MM.1S (cell line): Measurements from ENCODE around the gene DENND2A.
"Not testable (repeated sequence)": the region's sequence is repeated elsewhere in the genome, so short reads cannot be mapped to it uniquely, and the experiment has no call there.

Source experiments
- DNase-seq: peaks from one replicate; pipeline ENCODE4 v3.0.0-alpha.2; 2015
- H2AFZ ChIP-seq: fragments of 300-600 bp; sonication (generic); 2 replicates; pipeline ENCODE4 v1.6.0; 2016; ENCODE audit warnings: antibody characterized with exemption, low read length
- H3F3A ChIP-seq: fragments of 300-600 bp; sonication (generic); 2 replicates; pipeline ENCODE4 v1.6.1; 2016; ENCODE audit warnings: mild to moderate bottlenecking, antibody characterized with exemption, low read length, moderate library complexity, mixed read lengths; ENCODE audit not compliant: insufficient read depth
- H3K27ac ChIP-seq: fragments of 300-600 bp; sonication (generic); 2 replicates; pipeline ENCODE4 v1.5.1; 2016; ENCODE audit warnings: mild to moderate bottlenecking, low read length
- H3K27me3 ChIP-seq: fragments of 300-600 bp; sonication (generic); replicated peaks from 2 replicates; pipeline ENCODE4 v1.6.0; 2016; ENCODE audit warnings: low read length; ENCODE audit not compliant: insufficient read depth
- H3K36me3 ChIP-seq: fragments of 300-600 bp; sonication (generic); replicated peaks from 2 replicates; pipeline ENCODE4 v1.6.1; 2016; ENCODE audit warnings: mild to moderate bottlenecking, low read length, mixed read lengths; ENCODE audit not compliant: insufficient read depth
- H3K4me1 ChIP-seq: fragments of 300-600 bp; sonication (generic); 2 replicates; pipeline ENCODE4 v1.6.1; 2016; ENCODE audit warnings: low read length, mixed read lengths
- H3K4me2 ChIP-seq: fragments of 300-600 bp; sonication (generic); 2 replicates; pipeline ENCODE4 v1.6.0; 2016; ENCODE audit warnings: low read depth, low read length
- H3K4me3 ChIP-seq: fragments of 300-600 bp; sonication (generic); 2 replicates; pipeline ENCODE4 v1.5.1; 2016; ENCODE audit warnings: low read length, mixed read lengths
- H3K79me2 ChIP-seq: fragments of 300-600 bp; sonication (generic); 2 replicates; pipeline ENCODE4 v1.6.1; 2016; ENCODE audit warnings: mixed run types, low read length, mixed read lengths
- H3K9ac ChIP-seq: fragments of 300-600 bp; sonication (generic); 2 replicates; pipeline ENCODE4 v1.6.1; 2016; ENCODE audit warnings: low read length, mixed read lengths
- H3K9me2 ChIP-seq: fragments of 300-600 bp; sonication (generic); replicated peaks from 2 replicates; pipeline ENCODE4 v1.6.1; 2016; ENCODE audit warnings: mild to moderate bottlenecking, low read length, mixed read lengths; ENCODE audit not compliant: insufficient read depth
- H3K9me3 ChIP-seq: fragments of 300-600 bp; sonication (generic); replicated peaks from 2 replicates; pipeline ENCODE4 v1.6.1; 2016; ENCODE audit warnings: mild to moderate bottlenecking, low read length, mixed read lengths; ENCODE audit not compliant: insufficient read depth
- H4K20me1 ChIP-seq: fragments of 300-600 bp; sonication (generic); 2 replicates; pipeline ENCODE4 v1.6.1; 2016; ENCODE audit warnings: mild to moderate bottlenecking, low read length, moderate library complexity, mixed read lengths; ENCODE audit not compliant: insufficient read depth
- EZH2 ChIP-seq: fragments of 300-600 bp; sonication (generic); optimal IDR thresholded peaks from 2 replicates; pipeline ENCODE3; 2017; ENCODE audit warnings: low read depth, mild to moderate bottlenecking, antibody characterized with exemption, low read length, mixed read lengths
- EZH2phosphoT487 ChIP-seq: fragments of 300-600 bp; sonication (generic); IDR thresholded peaks from 2 replicates; pipeline ENCODE4 v1.6.1; 2018; ENCODE audit warnings: antibody characterized with exemption, low read length
- TF ChIP-seq, protein P1 (sequence below): fragments of 300-600 bp; sonication (generic); IDR thresholded peaks from 2 replicates; pipeline ENCODE4 v1.5.1; 2016; ENCODE audit warnings: antibody characterized with exemption, low read length, mixed read lengths

Gene DENND2A

DNA sequence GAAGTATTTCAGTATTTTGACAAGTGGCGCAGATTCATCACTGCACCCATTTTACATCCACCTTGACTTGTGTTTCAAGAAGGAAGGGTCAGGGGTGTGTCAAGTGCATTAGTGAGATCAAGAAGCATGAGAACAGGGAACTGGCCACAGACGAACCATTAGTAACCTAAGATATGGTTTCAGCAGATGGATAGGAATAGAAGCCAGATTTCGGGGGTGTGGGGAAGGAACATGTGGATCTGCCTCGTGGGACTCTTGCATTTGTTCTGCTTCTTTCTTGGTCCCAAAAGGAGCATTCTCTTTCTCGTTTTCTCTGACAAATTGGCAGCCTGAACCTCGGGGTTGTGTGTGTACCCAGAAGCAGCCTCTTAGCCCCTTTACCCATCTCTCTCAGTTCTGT lies 9.6 kb downstream of the DENND2A start:
- Histone ChIP-seq H3F3A (no peaks in the 10 kb centered on the region), H3K9me2 (no peaks in the 10 kb centered on the region), H3K4me2 (no peak overlapping the region), H3K4me1 (no peaks in the 10 kb centered on the region), H3K36me3 (no peaks in the 10 kb centered on the region), H3K27ac (no peak overlapping the region), H3K9ac (no peak overlapping the region), H3K9me3 (no peaks in the 10 kb centered on the region), H3K79me2 (no peaks in the 10 kb centered on the region), H3K4me3 (no peak overlapping the region), H4K20me1 (no peaks in the 10 kb centered on the region), H3K27me3 (peaks cover 9% of the 10 kb centered on the region; the same call in 1 of the 2 replicates), H2AFZ (no peak overlapping the region)
- DNase-seq: no peak
- no peak for TF ChIP-seq EZH2
- TF ChIP-seq, protein P1, sequence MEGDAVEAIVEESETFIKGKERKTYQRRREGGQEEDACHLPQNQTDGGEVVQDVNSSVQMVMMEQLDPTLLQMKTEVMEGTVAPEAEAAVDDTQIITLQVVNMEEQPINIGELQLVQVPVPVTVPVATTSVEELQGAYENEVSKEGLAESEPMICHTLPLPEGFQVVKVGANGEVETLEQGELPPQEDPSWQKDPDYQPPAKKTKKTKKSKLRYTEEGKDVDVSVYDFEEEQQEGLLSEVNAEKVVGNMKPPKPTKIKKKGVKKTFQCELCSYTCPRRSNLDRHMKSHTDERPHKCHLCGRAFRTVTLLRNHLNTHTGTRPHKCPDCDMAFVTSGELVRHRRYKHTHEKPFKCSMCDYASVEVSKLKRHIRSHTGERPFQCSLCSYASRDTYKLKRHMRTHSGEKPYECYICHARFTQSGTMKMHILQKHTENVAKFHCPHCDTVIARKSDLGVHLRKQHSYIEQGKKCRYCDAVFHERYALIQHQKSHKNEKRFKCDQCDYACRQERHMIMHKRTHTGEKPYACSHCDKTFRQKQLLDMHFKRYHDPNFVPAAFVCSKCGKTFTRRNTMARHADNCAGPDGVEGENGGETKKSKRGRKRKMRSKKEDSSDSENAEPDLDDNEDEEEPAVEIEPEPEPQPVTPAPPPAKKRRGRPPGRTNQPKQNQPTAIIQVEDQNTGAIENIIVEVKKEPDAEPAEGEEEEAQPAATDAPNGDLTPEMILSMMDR: no peak
- no peak for TF ChIP-seq EZH2phosphoT487

DNA sequence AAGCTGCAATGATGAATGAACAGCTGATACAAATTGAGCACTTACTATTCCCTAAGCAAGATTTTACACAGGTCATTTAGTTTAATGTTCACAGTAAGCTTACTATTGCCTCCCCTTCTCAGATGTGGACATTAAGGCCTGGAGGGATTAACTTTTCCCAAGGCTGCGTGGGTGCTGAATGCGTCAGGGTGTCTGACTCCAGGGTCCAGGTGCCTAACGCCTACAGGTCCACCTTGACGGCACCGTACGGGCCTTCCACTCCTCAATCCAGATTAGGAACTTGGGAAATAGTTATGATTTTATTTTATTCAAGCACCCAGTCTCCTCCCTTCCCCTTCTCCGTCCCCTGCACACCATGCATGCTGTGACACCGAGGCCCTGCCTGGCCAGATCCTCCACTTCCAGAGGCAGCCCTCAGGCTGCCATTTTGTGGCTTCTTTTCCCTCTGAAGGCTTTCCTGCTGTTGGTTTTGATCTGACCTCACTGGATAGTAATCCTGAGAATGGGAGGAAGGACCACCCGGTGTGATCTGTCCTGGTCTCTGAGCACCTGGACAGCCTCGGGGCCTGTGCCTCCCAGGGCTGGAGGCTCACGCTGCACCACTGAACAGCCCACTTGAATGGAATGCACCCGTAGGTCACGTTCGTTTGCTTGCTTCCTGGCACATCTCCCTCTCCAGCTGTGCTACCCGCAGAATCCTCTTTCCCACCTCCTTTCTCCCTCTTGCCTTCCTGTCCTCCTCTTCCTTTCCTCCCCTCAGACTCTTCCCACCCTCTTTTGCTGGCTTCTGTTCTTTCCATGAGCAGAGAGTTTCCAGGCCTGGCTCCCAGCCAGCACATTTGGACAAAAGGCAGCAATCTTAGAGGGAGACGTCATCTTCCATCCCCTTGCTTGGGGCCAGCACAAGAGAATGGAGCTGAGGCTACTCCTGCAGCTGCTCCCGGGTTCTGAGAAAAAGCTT lies 14.4 kb downstream of the DENND2A start:
- Histone ChIP-seq H3K4me3 (no peak overlapping the region), H3K4me2 (no peak overlapping the region), H3K79me2 (no peaks in the 10 kb centered on the region), H3K36me3 (no peaks in the 10 kb centered on the region), H2AFZ (no peak overlapping the region), H3K9ac (no peak overlapping the region), H3K4me1 (0 out of 2 replicates have a peak, but pooled peaks cover 5% of the 10 kb centered on the region), H3K27ac (no peak overlapping the region), H3K9me2 (no peaks in the 10 kb centered on the region), H4K20me1 (no peaks in the 10 kb centered on the region), H3F3A (no peaks in the 10 kb centered on the region), H3K27me3 (peaks cover 6% of the 10 kb centered on the region; the same call in 1 of the 2 replicates), H3K9me3 (no peaks in the 10 kb centered on the region)
- TF ChIP-seq EZH2phosphoT487: no peak
- TF ChIP-seq, protein P1: no peak
- no peak for TF ChIP-seq EZH2
- DNase-seq: no peak

DNA sequence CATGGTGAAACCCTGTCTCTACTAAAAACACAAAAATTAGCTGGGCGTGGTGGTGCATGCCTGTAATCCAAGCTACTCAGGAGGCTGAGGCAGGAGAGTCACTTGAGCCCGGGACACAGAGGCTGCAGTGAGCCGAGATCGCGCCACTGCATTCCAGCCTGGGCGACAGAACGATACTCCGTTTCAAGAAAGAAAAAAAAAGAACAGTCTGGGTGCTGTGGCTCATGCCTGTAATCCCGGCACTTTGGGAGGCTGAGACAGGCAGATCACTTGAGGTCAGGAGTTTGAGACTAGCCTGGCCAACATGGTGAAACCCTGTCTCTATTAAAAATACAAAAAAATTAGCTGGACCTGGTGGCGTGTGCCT lies 15.4 kb downstream of the DENND2A start:
- H3K4me1 ChIP-seq, H3K9ac ChIP-seq, H3K27ac ChIP-seq, H3K9me3 ChIP-seq, H3K4me3 ChIP-seq, H4K20me1 ChIP-seq, H2AFZ ChIP-seq, H3K36me3 ChIP-seq, H3K79me2 ChIP-seq, H3K4me2 ChIP-seq, H3K9me2 ChIP-seq, DNase-seq, H3F3A ChIP-seq, H3K27me3 ChIP-seq: not testable (repeated sequence)
